ENCODE results near the gene GATA1. TPM values are rescaled to one million over a fixed set of nuclear protein-coding genes. Genes with fewer than 3 reads are reported as not detected.

GATA1 gene
- polyA plus RNA-seq (2012; ENCODE audit: insufficient read depth, insufficient read length) = not detected

GRCh38 chrX:48786341-48786800 lies at the start of gene GATA1:
TSS of gene GATA1 (plus strand) at chrX:48786590. CDS start at chrX:48791110, 4,520 bp downstream.
- no peak for DNase-seq (ENCODE audit: low read depth, low spot score)
- H3K4me3 ChIP-seq (ENCODE audit: low read length) = no peak within 1 kb of the TSS

GRCh38 chrX:48736878-48737212 lies 49.5 kb upstream of the GATA1 start:
- H3K4me3 ChIP-seq (ENCODE audit: low read length) = peak overlapping the region; percentile 49
- no peak for DNase-seq (ENCODE audit: low read depth, low spot score)

DNA sequence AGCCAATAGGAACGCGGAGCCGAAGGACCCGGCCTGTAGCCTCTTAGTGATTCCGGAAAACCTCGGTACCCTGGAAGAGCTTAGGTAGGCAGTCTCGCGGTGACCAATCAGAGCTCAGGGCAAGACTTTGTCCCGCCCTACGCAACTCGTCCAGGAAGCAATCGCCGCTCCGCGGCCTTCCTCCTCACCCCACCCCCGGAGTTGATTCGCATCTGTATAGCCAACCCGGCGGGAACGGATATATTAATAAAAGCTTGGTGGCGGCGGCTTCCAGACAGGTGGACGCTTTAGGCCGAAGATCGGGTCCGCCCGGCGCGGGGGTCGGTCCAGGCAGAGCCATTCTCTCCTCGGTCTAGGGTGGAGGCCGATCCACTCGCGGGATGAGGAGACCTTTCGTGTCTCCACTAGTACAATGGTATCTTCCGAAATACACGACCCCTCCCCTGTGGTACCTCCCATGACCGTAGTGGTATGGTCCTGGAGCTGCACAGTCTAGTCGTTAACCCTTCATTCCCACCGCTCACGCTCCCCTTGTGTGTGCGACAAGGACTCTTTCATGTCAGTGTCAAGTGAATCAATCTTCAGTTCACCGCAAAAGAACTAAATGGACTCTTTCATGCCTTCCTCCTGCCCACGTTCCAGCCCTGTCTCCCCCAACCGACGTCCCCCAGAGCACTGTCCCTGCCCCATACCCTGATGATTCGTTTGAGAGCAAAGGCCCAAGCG lies 49.0 kb upstream of the GATA1 start:
- peak; percentile 97 for DNase-seq (ENCODE audit: low read depth, low spot score)

GRCh38 chrX:48737940-48738339 lies 48.5 kb upstream of the GATA1 start:
- no peak for DNase-seq (ENCODE audit: low read depth, low spot score)

More for the DNA sequence above, 49.0 kb upstream of the GATA1 start:
- H3K4me3 ChIP-seq (ENCODE audit: low read length) = peak overlapping the region; percentile 63

GRCh38 chrX:48741834-48742233 lies 44.6 kb upstream of the GATA1 start:
- DNase-seq (ENCODE audit: low read depth, low spot score) = no peak

More at GRCh38 chrX:48737940-48738339, 48.5 kb upstream of the GATA1 start:
- peak overlapping the region; percentile 63 for H3K4me3 ChIP-seq (ENCODE audit: low read length)

DNA sequence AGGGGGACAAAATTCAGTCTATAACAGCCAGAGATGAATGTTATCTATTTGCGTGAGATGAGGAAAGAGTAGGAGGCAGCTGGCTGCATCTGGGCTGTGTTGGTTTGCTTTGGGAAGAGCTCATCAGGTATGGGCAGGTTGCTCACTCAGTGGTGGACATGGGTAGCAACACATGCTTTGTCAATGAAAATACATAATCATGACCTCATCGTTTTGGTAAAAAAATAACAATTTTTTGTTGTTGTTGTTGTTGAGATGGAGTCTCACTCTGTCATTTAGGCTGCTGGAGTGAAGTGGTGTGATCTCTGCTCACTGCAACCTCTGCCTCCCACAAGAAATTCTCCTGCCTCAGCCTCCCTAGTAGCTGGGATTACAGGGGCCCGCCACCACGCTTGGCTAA lies 41.2 kb upstream of the GATA1 start:
- DNase-seq (ENCODE audit: low read depth, low spot score) = no peak
- H3K4me3 ChIP-seq (ENCODE audit: low read length) = no peak overlapping the region

More at GRCh38 chrX:48741834-48742233, 44.6 kb upstream of the GATA1 start:
- H3K4me3 ChIP-seq (ENCODE audit: low read length) = no peak overlapping the region

DNA sequence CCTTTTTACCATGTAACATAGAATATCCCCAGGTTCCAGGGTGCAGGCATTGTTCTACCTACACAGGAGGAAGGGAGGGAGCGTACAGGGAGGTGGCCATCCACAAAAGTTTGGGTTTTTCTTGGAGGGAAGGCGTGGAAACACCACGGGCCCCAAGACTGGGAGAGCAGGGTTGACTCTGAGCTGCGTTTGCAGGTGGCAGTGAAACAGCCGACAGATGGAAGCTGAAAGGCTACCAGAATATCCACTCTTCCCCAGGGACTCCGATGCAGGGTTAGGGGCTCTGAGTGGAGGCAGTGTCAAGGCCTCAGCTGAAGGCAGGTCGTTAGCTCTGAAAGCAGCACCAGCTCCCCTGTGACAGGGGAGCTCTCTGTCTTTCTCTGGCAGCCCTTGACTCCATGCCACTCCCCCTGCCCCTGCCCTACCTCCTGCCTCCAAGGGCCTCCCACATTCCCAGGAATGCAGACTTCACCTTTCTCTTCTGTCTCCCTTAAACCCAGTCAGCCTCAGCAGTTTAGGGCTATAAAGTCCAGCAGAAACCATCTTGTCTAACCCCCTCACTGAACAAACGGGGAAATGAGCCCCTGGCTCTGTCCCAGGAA lies 38.9 kb upstream of the GATA1 start:
- H3K4me3 ChIP-seq (ENCODE audit: low read length) = no peak overlapping the region
- DNase-seq (ENCODE audit: low read depth, low spot score) = no peak

DNA sequence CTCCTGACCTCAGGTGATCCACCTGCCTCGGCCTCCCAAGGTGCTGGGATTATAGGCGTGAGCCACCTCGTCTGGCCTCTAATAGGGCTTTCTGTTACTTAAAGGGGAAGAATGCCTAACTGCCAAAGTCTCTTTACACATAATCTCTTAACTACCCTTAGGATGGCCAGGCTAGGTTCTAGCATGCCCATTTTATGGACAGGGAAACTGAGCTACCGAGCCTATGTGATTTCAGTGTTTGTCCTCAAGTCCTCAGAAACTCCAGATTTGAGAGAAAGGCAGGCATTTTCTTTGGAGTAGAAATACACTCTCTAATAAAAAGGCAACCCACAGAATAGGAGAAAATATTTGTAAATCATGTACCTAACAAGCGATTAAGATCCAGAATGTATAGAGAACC lies 37.2 kb upstream of the GATA1 start:
- DNase-seq (ENCODE audit: low read depth, low spot score) = no peak
- H3K4me3 ChIP-seq (ENCODE audit: low read length) = no peak overlapping the region

GRCh38 chrX:48751343-48751742 lies 35.0 kb upstream of the GATA1 start:
- no peak for DNase-seq (ENCODE audit: low read depth, low spot score)
- no peak overlapping the region for H3K4me3 ChIP-seq (ENCODE audit: low read length)

DNA sequence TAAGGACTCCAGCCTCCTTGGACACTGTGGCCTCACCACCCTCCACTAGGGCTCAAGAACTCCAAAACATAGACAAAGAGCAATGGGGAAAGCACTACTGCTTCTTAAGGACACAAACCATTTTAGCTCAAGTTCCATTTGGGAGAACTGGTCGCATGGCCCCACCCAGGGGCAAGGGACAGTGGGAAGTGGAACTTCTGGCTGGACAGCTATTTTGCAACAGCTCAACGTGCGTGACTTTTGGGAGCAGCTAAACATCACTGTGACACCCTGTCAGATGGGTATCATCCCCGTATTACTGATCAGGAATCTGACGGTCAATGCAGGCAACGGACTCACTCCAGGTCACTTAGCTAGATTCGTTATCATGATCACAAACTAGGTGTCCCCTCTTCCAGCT lies 33.9 kb upstream of the GATA1 start:
- no peak overlapping the region for H3K4me3 ChIP-seq (ENCODE audit: low read length)
- DNase-seq (ENCODE audit: low read depth, low spot score) = no peak

GRCh38 chrX:48753708-48754228 lies 32.6 kb upstream of the GATA1 start:
- no peak for DNase-seq (ENCODE audit: low read depth, low spot score)
- H3K4me3 ChIP-seq (ENCODE audit: low read length) = no peak overlapping the region

GRCh38 chrX:48754238-48754637 lies 32.2 kb upstream of the GATA1 start:
- H3K4me3 ChIP-seq (ENCODE audit: low read length) = no peak overlapping the region
- no peak for DNase-seq (ENCODE audit: low read depth, low spot score)

DNA sequence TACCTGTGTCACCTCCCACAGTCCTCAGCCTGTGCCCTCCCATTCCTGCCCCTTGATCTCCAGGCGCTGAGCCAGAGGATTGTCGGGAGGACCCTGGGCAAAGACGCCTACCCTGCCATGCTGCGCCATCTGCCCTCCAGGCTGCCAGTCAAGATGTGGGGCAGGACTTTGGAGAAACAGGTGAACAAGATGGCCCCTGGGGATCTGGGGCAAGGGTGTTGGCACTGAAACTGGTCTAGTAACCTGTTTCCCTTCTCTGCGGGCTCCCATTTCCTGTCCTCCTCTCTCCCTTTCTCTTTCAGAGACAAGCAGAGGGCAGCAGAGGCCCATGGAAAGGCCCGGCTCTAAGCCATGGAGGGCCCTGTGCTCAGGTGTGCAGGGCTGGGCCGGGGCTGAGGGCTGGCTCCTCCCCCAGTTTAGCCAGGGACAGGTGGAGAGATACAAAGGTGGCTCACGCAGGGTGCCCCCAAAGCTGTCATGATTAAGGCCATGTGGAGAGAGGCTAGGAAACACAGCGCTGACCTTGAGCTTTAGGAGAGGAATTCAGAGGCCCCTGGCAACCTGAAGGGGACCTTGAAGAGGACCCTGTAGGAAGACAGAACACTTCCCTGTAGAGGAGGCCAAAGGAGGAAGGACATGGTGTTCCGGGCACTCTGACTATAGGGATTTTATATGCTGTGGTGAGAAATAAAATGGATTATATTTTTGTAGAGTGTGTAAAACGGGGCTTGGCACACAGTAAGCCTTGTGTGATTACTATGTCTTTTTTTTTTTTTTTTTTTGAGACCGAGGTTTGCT lies 24.5 kb upstream of the GATA1 start, which contains the start of gene GLOD5:
Gene GLOD5, plus strand, starts transcription at position 74 of the 798 bp plus-strand sequence. Its CDS starts 44 bp downstream, at position 118.
- peak; percentile 6 for DNase-seq (ENCODE audit: low read depth, low spot score)
- no peak within 1 kb of the TSS for H3K4me3 ChIP-seq (ENCODE audit: low read length)

DNA sequence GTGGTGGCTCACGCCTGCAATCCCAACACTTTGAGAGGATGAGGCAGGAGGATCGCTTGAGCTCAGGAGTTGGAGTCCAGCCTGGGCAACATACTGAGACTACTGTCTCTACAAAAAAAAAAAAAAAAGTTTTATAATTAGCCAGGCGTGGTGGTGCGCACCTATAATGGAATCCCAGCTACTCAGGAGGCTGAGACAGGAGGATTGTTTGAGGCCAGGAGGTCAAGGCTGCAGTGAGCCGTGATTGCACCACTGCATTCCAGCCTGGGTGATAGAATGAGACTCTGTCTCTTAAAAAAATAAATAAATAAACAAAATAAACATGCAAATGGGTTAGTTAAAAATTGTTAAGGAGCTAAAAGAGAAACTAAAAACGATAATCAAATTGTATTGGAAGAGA lies 17.2 kb upstream of the GATA1 start:
- H3K4me3 ChIP-seq (ENCODE audit: low read length) = no peak overlapping the region
- DNase-seq (ENCODE audit: low read depth, low spot score) = no peak

DNA sequence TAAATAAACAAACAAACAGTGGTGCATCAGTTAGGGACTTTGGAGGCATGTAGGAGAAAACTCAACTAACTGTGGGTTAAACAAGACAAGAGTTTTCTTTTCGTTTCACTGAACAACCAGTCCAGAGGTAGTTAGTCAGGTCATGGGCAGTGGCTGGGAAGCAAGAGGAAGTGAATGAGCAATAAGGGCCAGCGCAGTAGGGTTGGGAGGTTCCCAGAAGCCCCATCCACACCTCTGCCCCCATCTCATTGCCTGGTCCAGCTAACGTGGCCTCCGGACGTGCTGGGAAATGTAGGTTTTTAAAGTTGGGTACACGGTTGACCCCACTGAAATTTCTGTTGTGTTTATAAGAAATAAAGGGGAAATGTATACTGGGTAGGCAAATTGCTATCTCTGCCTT lies 16.1 kb upstream of the GATA1 start:
- no peak overlapping the region for H3K4me3 ChIP-seq (ENCODE audit: low read length)
- no peak for DNase-seq (ENCODE audit: low read depth, low spot score)

GRCh38 chrX:48772602-48773001 lies 13.8 kb upstream of the GATA1 start:
- DNase-seq (ENCODE audit: low read depth, low spot score) = no peak
- H3K4me3 ChIP-seq (ENCODE audit: low read length) = no peak overlapping the region

GRCh38 chrX:48776818-48777439 lies 9.5 kb upstream of the GATA1 start:
- no peak overlapping the region for H3K4me3 ChIP-seq (ENCODE audit: low read length)
- no peak for DNase-seq (ENCODE audit: low read depth, low spot score)

GRCh38 chrX:48779399-48779798 lies 7.0 kb upstream of the GATA1 start:
- no peak for DNase-seq (ENCODE audit: low read depth, low spot score)
- no peak overlapping the region for H3K4me3 ChIP-seq (ENCODE audit: low read length)

GRCh38 chrX:48781705-48782104 lies 4.7 kb upstream of the GATA1 start:
- no peak for DNase-seq (ENCODE audit: low read depth, low spot score)
- no peak overlapping the region for H3K4me3 ChIP-seq (ENCODE audit: low read length)
